ENCODE data around the gene CAMSAP2.

The CAMSAP2 gene

DNA sequence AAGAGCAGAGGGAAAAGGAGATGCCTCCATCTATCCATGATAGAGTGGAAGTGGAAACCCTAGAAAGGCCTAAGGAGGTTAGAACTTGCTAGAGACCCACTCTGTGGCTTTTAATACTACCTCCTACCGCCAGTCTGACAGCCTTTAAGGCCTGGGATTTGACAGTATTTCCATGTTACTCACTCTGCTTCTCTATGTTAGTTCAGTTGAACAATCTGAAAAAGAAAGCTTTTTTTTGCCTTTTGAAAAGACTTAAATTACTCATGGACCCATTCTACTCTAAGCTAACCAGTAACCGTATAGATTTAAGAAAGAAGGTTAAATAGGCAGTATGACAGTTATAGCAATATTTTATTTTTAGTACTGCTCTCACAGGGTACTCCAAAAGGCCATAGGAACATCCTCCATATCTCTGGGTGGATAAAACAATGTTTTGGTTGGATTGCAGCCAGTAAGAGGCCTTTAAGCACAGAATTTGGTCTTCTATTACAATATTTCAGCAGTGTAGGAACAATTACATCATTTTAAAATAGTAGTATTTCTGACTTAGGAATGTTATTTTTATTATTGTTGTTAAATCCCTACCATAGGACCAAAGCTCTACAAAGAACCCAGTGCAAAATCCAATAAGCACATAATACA, 118.1 kb downstream of the CAMSAP2 start:
- no peak for DNase-seq

DNA sequence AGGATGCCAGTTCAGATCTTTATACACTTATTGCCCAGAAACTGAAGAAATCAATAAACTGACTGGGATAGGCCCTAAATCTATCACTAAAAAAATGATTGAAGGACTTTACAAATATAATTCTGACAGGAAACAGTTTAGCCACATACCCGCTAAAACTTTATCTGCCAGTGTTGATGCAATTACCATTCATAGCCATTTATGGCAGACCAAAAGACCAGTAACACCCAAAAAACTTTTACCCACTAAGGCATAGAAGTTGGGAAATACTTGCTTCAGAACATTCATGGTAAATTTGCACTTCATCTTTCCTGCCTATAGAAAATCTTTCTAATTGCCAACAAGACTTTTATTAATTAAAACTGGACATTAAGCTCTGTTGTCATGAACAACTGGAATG, 119.1 kb downstream of the CAMSAP2 start:
- DNase-seq, result no peak

DNA sequence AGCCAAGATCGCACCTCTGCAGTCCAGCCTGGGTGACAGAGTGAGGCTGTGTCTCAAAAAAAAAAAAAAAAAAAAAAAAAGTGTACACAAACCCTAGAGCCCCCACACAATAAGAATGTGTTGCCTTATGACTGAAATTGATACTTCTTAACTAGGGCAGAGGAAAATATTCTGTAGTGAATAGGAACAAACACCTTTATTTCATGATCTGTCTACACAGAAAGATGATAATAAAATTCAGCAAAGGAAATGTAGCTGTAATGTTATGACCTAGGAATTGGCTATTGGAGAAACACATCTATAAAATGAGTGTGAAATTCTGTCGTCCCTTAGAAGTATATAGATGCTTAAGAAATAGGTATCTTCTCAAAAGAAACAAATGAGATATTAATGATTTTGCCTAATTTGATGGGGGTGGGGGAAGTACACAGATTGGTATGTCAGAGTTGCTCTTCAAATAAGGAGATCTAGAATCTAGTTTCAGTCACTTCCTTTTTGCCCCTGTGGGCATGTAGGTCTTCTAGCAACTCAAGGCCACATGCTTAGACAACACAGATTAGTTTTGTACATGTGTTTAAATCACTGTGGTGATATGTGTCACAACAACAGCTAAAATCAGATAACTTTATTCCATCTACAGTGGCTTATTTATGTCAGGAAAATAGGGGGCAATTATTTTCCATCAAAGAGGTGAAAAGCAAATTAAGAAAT, 123.4 kb downstream of the CAMSAP2 start:
- no peak for DNase-seq

DNA sequence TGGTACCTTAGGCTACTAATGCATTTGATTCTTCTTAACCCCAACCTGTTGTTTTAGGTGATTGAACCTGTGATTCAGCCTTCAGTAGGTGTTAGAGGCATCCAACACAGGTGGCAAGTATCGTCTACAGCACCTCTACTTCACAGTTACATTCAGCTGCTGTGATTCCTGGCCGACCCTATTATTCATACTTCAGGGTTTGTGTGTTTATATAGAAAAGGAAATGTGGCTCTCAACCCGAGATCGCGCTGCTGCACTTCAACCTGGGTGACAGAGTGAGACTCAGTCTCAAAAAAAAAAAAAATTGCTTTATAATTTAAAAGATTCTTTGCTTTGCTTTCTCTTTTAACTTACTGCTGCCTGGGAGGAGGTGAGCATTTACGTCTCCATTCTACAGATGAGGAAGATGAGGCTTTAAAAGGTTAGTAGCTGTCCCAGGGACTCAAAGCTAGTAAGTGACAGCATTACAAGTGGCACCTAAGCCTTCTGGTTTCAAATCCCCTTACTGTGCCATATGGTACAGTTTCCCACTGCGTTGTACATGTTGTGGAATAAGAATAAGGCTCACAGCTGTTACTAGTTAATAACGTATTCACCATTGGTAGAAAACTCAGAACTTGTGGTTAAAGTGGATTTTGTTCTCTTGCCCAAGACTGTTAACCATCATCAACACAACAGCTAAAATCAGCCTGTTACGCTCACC, 124.2 kb downstream of the CAMSAP2 start:
- DNase-seq, result no peak

DNA sequence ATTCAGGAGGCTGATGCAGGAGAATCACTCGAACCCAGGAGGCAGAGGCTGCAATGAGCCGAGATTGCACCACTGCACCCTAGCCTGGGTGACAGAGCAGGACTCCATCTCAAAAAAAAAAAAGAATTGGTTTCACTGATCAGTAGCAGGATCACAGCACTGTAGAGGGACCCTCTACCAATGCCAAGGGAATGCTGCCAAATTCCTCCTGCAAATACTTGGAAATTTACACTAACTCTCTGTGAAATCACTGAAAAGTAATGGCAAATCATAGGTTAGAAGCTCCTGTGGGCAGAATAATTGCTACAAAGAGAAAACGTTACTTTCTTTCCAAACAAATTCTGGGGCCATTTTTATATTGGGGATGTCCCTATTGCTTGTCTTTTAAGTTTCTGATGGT, 127.4 kb downstream of the CAMSAP2 start:
- no peak for DNase-seq

DNA sequence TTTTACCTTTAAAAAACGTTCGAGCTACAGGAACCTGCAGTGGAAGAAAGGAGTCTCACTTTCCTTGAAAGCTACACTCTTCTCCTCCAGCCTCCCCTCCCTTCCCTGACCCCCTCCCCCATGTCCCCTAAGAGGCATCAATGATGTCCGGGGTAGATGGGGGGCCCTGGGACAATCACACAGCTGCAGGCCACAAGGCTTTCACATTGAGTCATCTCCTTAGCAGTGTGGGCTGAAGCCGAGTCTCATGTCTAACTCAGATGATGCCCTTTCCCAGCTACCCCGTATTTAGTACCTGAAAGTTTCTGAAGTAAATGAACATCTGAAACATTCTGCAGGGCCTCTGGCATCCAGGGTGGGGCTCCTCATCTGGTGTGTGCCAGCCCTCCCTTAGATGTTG, 127.8 kb downstream of the CAMSAP2 start:
- no peak for DNase-seq

DNA sequence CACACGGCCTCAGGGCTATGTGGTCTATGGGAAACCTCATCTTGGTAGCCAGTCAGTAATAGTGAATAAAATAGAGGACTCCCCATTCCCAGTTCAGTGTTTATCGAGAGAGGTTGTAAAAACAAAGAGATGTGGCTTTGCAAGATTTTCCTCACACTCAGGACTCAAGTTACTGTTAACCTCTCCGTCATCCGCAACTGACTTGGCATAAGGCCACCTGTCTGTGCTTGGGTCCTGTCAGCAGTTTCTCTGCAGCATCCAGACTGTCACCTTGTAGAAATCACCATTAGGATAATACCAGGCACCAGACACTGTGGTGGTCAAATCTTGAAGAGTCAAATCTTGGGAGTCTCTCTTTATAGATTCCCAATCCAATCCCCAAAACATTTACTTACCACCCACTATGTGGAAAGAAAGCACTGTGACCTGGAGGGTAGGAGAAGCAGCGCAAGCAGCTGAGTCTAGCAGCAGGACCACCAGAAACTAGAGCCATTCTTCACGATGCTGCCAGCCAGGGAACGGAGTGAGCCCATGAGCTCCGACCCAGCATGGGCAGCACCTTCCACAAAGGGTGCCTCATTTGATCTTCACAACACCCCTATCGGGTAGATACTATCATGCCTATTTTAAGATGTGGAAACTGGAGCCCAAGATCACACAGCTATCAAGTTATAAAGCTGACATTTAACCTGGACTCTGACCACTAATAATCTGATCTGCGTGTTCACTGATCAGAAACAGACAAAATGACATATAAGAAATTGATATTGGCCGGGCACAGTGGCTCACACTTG, 128.5 kb downstream of the CAMSAP2 start:
- DNase-seq, result no peak

DNA sequence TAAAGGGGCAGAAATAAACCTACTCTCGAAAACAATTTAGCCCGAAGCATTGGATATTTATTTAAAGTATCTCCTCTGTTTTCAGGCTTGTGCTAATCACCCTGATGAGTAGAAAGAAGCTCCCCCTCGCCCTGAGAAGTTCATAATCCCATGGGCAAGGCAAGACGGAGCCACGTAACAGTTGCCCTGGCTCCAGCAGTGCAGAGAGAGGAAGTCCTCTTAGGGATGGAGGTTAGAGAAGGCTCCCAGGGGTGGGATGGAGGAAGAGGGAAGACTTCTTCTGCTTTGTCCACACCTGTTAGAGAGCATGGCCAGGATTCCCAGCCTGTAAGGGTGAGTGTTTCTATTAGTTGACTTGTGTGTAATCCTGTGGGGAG, 130.7 kb downstream of the CAMSAP2 start:
- DNase-seq, result no peak

DNA sequence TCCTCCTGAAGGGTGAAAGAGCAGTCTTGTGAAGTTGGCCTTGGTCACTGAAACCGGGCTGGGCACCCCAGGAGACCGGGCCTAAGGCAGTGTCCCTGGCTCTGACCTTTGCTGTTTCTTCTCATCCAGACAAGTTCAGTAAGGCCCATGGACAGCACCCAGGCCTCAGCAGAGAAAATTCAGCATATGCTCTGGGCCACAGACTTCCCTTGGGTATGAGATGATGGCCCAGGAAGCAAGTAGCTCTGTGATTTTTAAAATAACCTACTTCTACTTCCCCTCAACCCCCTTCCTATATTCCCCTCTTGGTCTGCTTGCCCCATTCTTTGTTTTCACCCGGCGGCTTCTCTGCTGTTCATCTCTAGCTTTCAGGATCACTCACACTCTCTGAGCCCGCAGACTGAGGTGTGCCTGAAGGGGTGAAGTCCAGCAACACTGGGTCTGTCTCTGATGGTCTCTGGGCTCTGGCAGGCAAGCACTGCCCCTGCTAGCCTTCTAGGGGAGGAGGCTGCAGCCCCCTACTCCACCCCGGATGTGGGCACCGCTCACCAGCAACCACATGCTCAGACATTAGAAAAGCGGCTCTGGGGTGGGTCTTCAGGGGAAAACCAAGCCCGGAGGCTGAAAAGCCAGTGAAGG, 131.2 kb downstream of the CAMSAP2 start:
- no peak for DNase-seq

DNA sequence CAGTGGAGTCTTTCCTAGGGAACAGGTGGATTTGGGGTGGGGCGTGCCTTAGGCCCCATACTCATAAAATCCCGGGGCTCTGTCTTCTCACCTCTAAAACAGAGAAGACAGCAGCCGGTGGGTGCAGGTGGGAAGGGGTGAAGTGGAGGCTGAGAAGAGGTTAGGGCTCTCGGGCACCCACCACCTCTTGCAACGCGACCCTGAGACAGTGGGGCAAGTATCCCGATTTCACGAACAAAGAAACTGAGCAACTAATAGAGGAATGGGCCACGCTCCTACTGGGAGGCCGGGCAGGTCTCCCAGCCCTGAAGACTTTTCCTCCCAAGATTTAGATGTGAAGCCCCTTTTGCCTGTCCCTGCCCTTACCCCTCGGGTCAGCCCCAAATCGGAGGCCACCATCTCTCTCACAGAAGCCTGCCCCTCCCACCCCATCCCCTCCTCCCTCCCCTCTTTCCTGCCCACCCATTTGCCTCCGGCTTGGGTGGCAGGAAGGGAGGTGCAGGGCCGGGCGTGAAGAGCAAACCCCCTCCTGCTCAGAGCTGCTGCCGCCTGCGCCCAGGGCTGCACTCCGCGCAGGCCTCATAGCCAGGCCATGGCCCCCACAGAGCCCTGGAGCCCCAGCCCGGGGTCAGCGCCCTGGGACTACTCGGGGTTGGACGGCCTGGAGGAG, 133.9 kb downstream of the CAMSAP2 start, which contains the start of gene GPR25:
GPR25 (plus strand) TSS at position 536 of the 670 bp plus-strand sequence; CDS start at position 593, 57 bp downstream.
- DNase-seq, result no peak

DNA sequence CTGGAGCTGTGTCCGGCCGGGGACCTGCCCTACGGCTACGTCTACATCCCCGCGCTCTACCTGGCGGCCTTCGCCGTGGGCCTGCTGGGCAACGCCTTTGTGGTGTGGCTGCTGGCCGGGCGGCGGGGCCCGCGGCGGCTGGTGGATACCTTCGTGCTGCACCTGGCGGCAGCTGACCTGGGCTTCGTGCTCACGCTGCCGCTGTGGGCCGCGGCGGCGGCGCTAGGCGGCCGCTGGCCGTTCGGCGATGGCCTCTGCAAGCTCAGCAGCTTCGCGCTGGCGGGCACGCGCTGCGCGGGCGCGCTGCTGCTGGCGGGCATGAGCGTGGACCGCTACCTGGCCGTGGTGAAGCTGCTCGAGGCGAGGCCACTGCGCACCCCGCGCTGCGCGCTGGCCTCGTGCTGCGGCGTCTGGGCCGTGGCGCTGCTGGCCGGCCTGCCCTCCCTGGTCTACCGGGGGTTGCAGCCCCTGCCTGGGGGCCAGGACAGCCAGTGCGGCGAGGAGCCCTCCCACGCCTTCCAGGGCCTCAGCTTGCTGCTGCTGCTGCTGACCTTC, 134.5 kb downstream of the CAMSAP2 start:
- no peak for DNase-seq

DNA sequence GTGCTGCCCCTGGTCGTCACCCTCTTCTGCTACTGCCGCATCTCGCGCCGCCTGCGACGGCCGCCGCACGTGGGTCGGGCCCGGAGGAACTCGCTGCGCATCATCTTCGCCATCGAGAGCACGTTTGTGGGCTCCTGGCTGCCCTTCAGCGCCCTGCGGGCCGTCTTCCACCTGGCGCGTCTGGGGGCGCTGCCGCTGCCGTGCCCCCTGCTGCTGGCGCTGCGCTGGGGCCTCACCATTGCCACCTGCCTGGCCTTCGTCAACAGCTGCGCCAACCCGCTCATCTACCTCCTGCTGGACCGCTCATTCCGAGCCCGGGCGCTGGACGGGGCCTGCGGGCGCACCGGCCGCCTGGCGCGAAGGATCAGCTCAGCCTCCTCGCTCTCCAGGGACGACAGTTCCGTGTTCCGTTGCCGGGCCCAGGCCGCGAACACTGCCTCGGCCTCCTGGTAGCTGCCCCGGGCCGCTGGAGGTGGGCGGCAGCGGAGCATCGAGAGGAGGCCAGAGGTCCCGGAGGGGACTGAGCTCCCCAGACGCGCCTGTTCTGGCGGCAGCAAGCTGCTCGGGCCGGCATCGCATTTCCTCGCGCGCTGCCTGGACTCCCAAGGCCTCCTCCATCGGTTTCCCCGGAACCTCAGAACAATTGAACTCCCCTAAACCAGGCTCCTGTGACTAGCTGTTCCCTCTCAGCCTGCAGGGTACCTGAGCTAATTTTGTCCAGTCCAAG, 135.1 kb downstream of the CAMSAP2 start:
- no peak for DNase-seq

DNA sequence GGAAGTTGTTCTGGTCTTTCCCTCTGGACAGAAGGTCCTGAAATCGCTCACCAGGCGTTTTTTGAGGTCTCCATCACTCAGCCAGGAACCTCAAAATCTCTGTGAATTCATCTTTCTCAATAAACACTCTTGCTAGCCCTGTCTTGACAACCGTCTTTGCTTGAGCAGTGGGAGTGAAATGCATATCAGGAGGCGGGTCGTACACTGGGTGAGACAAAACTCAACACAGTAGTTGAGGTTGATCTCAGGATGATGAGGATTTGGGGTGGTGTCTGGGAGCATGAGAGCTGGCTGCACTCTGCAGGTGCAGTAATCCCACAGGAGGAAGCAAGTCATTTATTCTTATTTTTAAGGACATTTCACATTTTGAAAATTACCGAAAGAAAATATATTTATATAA, 136.0 kb downstream of the CAMSAP2 start:
- DNase-seq, result no peak

DNA sequence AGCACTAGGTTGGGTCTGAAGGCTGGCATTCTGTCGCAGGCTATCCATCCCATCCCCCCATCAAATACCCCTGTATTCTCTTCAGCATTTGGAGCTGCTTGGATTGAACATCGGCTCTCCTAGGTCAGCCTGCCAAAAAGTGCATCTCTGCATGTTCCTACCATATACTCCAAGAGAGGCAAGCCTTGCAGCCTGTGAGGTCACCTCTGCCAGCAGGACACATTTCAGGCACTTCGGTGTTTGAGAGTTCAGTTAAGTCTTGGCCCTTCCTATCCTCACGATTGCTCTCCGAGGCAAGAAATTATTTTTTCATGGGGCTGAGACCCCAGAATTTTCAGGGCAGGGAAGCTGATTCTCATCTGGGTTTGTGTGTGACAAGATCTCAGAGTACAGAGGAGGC, 136.7 kb downstream of the CAMSAP2 start:
- DNase-seq, result no peak

DNA sequence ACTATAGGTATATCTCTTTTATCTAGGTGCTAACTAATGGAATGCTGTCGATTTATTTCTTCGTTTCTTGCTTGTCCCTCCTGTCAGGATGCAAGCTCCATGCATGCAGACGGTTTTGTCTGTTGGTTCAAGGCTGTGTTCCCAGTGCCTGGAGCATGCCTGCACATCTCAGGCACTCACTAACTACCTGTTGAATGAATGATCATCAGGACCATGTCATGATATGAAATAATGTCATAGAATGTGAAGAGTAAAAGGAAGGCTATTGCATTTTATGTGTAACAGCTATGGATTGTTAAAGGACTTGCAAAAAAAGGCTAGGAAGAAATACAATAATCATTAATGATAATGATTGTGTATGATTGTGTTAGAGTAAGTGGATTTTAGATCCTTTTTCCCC, 138.3 kb downstream of the CAMSAP2 start:
- no peak for DNase-seq

DNA sequence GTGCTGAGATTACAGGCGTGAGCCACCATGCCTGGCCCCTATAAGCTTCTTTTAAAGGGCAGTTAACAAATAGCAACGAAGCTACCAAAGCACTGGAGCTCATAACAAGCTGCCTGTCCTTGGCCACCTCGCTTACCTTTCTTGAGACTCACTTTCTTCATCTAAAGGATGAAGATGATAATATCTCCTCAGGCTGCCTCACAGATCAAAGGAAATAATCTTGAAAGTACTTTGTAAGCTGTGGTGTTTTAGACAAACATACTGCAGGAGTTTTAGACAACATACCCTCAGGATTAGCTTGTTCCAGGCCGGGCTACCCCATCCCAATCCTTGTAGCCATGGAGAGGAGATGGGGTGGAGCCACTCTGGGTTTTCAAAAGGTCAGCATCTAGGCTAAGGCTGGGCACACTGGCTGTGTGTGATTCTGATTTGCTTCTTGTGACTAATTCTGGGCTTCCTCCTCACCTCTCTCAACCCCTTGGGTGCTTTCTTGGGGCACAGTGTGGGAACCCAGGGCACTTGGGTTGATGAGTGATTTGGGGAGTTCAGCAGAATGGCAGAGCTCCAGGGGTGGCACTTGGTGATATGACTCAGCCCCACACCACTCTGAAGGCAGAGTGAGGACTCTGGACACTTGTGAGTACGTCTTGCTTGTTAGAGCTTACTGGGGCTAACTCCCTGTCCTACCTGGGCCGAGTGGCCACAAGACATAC, 139.3 kb downstream of the CAMSAP2 start:
- no peak for DNase-seq

DNA sequence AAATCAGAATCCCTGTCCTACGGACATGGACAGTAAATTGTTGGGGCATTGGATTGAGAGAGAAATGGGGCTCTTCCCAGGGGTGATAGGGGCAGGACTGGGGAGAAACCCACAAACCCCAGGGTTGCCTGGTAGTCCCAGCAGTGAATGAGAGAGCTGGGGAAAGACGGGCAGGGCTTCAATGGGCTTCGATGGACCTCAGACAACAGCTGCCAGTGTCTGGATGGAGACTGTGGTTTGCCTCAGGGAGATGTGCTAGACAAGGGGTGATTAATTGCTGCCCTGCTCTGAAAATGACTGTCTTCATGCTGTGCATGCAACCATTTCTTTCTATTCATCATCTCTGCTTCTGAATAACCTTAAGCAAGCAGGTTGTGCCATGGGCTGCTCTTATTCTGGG, 141.5 kb downstream of the CAMSAP2 start:
- DNase-seq, result no peak

DNA sequence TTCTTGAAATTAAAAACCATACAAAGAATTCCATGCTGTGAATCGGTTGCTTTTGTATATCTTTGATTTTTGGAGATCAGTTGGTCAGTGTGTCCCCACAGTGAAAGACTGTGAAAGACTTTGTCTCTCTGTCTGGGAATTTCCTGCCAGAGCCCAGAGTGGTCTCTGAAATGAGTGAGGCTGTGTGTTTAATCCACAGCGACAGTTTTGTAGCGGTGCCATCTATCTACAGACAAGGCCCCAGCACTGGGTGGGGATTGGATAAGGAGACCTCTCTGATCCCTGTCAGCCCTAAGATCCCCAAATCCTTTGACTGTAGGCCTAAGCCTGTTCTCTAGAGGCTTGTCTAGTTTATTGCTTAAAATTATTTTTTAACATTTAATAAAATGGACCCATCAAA, 144.4 kb downstream of the CAMSAP2 start:
- no peak for DNase-seq

DNA sequence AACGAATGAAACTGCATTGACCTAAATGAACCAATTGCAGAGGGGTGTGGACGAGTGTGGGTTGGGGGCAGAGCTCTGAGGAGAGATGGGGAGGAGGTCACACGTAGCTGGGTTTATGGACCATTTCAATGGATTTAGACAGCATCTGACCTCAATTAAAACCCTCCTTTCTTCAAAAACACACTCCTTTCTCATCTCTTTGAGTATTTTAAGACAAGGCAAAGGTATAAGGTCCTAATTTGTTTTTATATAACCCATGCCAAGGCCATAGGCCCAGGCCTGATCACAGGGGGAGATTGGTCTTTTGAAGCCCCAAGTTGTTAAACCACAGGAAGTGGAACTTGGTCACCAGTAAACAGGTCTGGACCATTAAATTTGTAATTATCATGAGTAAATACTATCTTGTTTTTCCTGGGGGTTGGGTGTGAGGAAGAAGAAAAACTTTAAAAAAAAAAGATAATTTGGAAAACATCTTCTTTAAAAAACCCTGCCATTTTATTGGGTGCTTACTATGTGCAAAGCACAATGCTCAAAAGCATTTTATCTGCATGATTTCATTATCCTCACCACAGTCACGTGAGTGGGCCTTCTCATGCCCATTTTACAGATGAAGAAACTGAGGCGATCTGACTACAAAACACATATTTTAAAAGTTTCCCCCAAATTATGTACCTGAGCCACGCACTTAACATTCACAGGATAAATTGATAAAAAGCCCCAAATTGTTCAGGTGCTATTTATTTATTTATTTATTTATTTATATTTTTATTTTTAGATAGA, 147.1 kb downstream of the CAMSAP2 start:
- DNase-seq, result no peak

DNA sequence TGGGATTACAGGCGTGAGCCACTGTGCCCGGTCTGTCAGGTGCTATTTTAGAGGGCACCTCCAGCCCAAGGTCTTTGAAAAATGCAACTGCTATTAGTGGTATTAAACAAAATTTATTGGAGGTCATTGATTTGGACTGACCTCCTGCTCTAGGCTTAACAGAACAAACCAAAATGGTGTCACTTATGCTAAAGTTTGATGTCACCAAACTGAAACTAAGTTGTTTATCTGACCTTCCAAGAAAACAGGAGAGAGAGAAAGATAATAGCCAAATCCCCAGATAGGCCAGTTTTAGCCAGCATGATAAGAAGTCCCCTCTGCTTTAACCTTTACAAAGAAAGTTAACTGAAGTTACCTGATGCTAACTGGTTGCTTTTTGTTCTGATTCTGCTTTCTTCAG, 147.9 kb downstream of the CAMSAP2 start:
- DNase-seq, result no peak

All from NCI-H2081 (cell line).